ENCODE data around the gene PANX3. TPM values are rescaled to one million over a fixed set of nuclear protein-coding genes. Genes with fewer than 3 reads are reported as not detected.

PANX3 gene
- total and polyA plus RNA-seq, 2 of the 13 experiments (the other 11 are each of a cell fraction or from before 2014, with no cell fraction given) = not detected

- no peak for TF ChIP-seq ZNF318 (CRISPR knock-in tag; IDR thresholded peaks at IDR 0.05)
- TF ChIP-seq NCOA1 (CRISPR knock-in tag; IDR thresholded peaks at IDR 0.05) = no peak
- TF ChIP-seq SKI (IDR thresholded peaks at IDR 0.05; ENCODE audit: partially characterized antibody) = no peak
- no peak for TF ChIP-seq ZBTB1 (CRISPR knock-in tag; IDR thresholded peaks at IDR 0.05; ENCODE audit: borderline replicate concordance)
- TF ChIP-seq GLI4 (CRISPR knock-in tag; IDR thresholded peaks at IDR 0.05; ENCODE audit: borderline replicate concordance) = no peak
- no peak for TF ChIP-seq GABPB1 (CRISPR knock-in tag; IDR thresholded peaks at IDR 0.05)
- no peak for TF ChIP-seq CTCF (CRISPR knock-in tag; IDR thresholded peaks at IDR 0.05)
- no peak for TF ChIP-seq E2F1 (CRISPR knock-in tag; IDR thresholded peaks at IDR 0.05)
- TF ChIP-seq NFIC (IDR thresholded peaks at IDR 0.05; ENCODE audit: low read length) = no peak
These were observed 32.5 kb upstream of the PANX3 start (continued) for GRCh38 chr11:124578761-124579160.
